Measurements from ENCODE around the gene C11orf98.
"Not testable (repeated sequence)": the region's sequence is repeated elsewhere in the genome, so short reads cannot be mapped to it uniquely, and the experiment has no call there.

Gene C11orf98

GRCh38 chr11:62665075-62665598 lies at the start of gene C11orf98, which contains the start of gene CSKMT:
TSS of gene C11orf98 (minus strand) at chr11:62665210. CDS start at chr11:62665169, 41 bp downstream.
TSS of gene CSKMT (plus strand) at chr11:62665312. CDS start at chr11:62665880, 568 bp downstream.
- peak; percentile 95 to 97 for DNase-seq

- DNase-seq, result no peak
These were observed 48.3 kb upstream of the C11orf98 start for GRCh38 chr11:62713343-62713742.

- DNase-seq, result no peak
These were observed 47.9 kb upstream of the C11orf98 start for GRCh38 chr11:62712861-62713260.

- DNase-seq, result no peak
These were observed 47.3 kb upstream of the C11orf98 start for GRCh38 chr11:62712276-62712812.

GRCh38 chr11:62710001-62710345 lies 45.0 kb upstream of the C11orf98 start:
- no peak for DNase-seq

- peak; percentile 98 to 99 for DNase-seq
These were observed 44.4 kb upstream of the C11orf98 start for GRCh38 chr11:62709247-62710000.

- peak; percentile 42 to 61 for DNase-seq
These were observed 43.8 kb upstream of the C11orf98 start for GRCh38 chr11:62708793-62709192.

- no peak for DNase-seq
These were observed 43.4 kb upstream of the C11orf98 start for GRCh38 chr11:62708392-62708791.

- no peak for DNase-seq
These were observed 42.4 kb upstream of the C11orf98 start, which contains the start of the genes BSCL2 and GNG3 for GRCh38 chr11:62707277-62707861. TSS of gene BSCL2 (minus strand) at chr11:62707424. CDS start at chr11:62707195, 229 bp downstream. TSS of gene GNG3 (plus strand) at chr11:62707676. CDS start at chr11:62708296, 620 bp downstream.

GRCh38 chr11:62706850-62707247 lies 41.8 kb upstream of the C11orf98 start:
- DNase-seq, result no peak

- peak; percentile 93 to 94 for DNase-seq
These were observed 41.2 kb upstream of the C11orf98 start for GRCh38 chr11:62705880-62706849.

GRCh38 chr11:62705413-62705812 lies 40.4 kb upstream of the C11orf98 start:
- DNase-seq, result no peak

- DNase-seq, result not testable (repeated sequence)
These were observed 38.9 kb upstream of the C11orf98 start for GRCh38 chr11:62703921-62704320.

- DNase-seq, result peak in 1 of 2 donors; percentile 38
These were observed 37.2 kb upstream of the C11orf98 start for GRCh38 chr11:62702246-62702645.

GRCh38 chr11:62694455-62695167 lies 29.6 kb upstream of the C11orf98 start:
- DNase-seq, result peak; percentile 81 to 84

GRCh38 chr11:62693624-62694023 lies 28.6 kb upstream of the C11orf98 start:
- DNase-seq, result not testable (repeated sequence)

GRCh38 chr11:62689421-62690183 lies 24.6 kb upstream of the C11orf98 start, which contains the start of gene LRRN4CL:
TSS of gene LRRN4CL (minus strand) at chr11:62689530. CDS start at chr11:62688508, 1,022 bp downstream.
- DNase-seq, result no peak

GRCh38 chr11:62688491-62688890 lies 23.5 kb upstream of the C11orf98 start:
- no peak for DNase-seq

GRCh38 chr11:62687508-62688396 lies 22.7 kb upstream of the C11orf98 start:
- DNase-seq, result no peak

- DNase-seq, result no peak
These were observed 17.5 kb upstream of the C11orf98 start for GRCh38 chr11:62682518-62682917.
